IMR-90 (cell line): ENCODE results near the gene GRM5. TPM values are rescaled to one million over a fixed set of nuclear protein-coding genes. Genes with fewer than 3 reads are reported as not detected.

Source experiments
- ATAC-seq: fragments of 200-7000 bp; cut with Tn5 transposase; 2 replicates; pipeline ENCODE4 v1.9.1; 2020; ENCODE audit warnings: low read depth, mild to moderate bottlenecking, moderate library complexity
- BruUV-seq: library from RNA; stranded (reverse); fragments of 400-500 nt; replicated peaks from 2 replicates; lab custom pipeline; 2021; lab: Mats Ljungman, UMichigan
- CTCF ChIA-PET: fragments of 300-600 bp; formaldehyde crosslinking; extraction: SDS; loops from one replicate; lab custom pipeline; 2021; ENCODE audit warnings: antibody characterized with exemption; lab: Yijun Ruan, JAX
- POLR2A ChIA-PET: fragments of 300-600 bp; sonication (Branson Sonifier 250); formaldehyde crosslinking; loops from one replicate; lab custom pipeline; 2022; ENCODE audit warnings: antibody characterized with exemption; ENCODE audit not compliant: unreplicated experiment; lab: Charles Lee
- DNase-seq: peaks from one replicate; pipeline ENCODE4 v3.0.0; 2013
- H2AFZ ChIP-seq: replicated peaks from 2 replicates; pipeline ENCODE3; 2013; ENCODE audit warnings: low read length, mild to moderate bottlenecking; ENCODE audit not compliant: poor library complexity
- H2AK5ac ChIP-seq: 2 replicates; pipeline ENCODE4 v1.6.1; 2013; ENCODE audit warnings: low read depth, low read length, inconsistent platforms
- H2AK9ac ChIP-seq: replicated peaks from 2 replicates; pipeline ENCODE3; 2013; ENCODE audit warnings: mild to moderate bottlenecking, low read depth, low read length, moderate library complexity; ENCODE audit not compliant: poor library complexity
- H2BK120ac ChIP-seq: 2 replicates; pipeline ENCODE4 v1.6.1; 2013; ENCODE audit warnings: low read depth, low read length, inconsistent platforms
- H2BK15ac ChIP-seq: 3 replicates; pipeline ENCODE4 v1.6.1; 2013; ENCODE audit warnings: low read depth, low read length, inconsistent platforms
- H2BK20ac ChIP-seq: 2 replicates; pipeline ENCODE4 v1.6.1; 2013; ENCODE audit warnings: low read depth, mild to moderate bottlenecking, inconsistent platforms, low read length, moderate library complexity
- H2BK5ac ChIP-seq: 2 replicates; pipeline ENCODE4 v1.6.1; 2013; ENCODE audit warnings: mild to moderate bottlenecking, low read depth, low read length, inconsistent platforms; ENCODE audit not compliant: poor library complexity, severe bottlenecking
- H3K14ac ChIP-seq: replicated peaks from 2 replicates; pipeline ENCODE4 v1.6.1; 2013; ENCODE audit warnings: low read depth, low read length, inconsistent platforms
- H3K18ac ChIP-seq: 2 replicates; pipeline ENCODE4 v1.6.1; 2013; ENCODE audit warnings: low read depth, low read length, control low read depth
- H3K23ac ChIP-seq: 2 replicates; pipeline ENCODE4 v1.6.1; 2013; ENCODE audit warnings: low read depth, low read length, inconsistent platforms
- H3K27ac ChIP-seq: 2 replicates; pipeline ENCODE4 v1.5.1; 2013; ENCODE audit warnings: mild to moderate bottlenecking, control low read depth, low read length; ENCODE audit not compliant: insufficient read depth
- H3K27me3 ChIP-seq: 2 replicates; pipeline ENCODE4 v1.6.1; 2013; ENCODE audit warnings: low read length; ENCODE audit not compliant: control insufficient read depth, insufficient read depth
- H3K36me3 ChIP-seq: 2 replicates; pipeline ENCODE4 v1.6.1; 2013; ENCODE audit warnings: low read length, mixed read lengths; ENCODE audit not compliant: control insufficient read depth, insufficient read depth
- H3K4ac ChIP-seq: 2 replicates; pipeline ENCODE4 v1.6.1; 2013; ENCODE audit warnings: low read depth, low read length, inconsistent platforms
- H3K4me1 ChIP-seq: 2 replicates; pipeline ENCODE4 v1.6.1; 2013; ENCODE audit warnings: low read length, mixed read lengths; ENCODE audit not compliant: control insufficient read depth, insufficient read depth
- H3K4me2 ChIP-seq: 2 replicates; pipeline ENCODE4 v1.6.1; 2013; ENCODE audit warnings: low read depth, mild to moderate bottlenecking, control low read depth, low read length, moderate library complexity
- H3K4me3 ChIP-seq: 2 replicates; pipeline ENCODE4 v1.5.1; 2013; ENCODE audit warnings: low read depth, mild to moderate bottlenecking, control low read depth, low read length, moderate library complexity; ENCODE audit not compliant: insufficient read depth
- H3K56ac ChIP-seq: 2 replicates; pipeline ENCODE4 v1.6.1; 2013; ENCODE audit warnings: low read length, inconsistent platforms; ENCODE audit not compliant: insufficient read depth; ENCODE audit errors: extremely low read depth
- H3K79me1 ChIP-seq, 2 experiments: 2 replicates each; pipeline ENCODE4 v1.6.1; 2013; ENCODE audit warnings: low read length in 2 of 2, inconsistent platforms in 1 of 2, low read depth in 1 of 2
- H3K9ac ChIP-seq: 2 replicates; pipeline ENCODE4 v1.6.1; 2013; ENCODE audit warnings: low read depth, low read length, control low read depth
- H3K9me1 ChIP-seq: 2 replicates; pipeline ENCODE4 v1.6.1; 2013; ENCODE audit warnings: low read length, inconsistent platforms; ENCODE audit not compliant: insufficient read depth
- H3K9me3 ChIP-seq: 2 replicates; pipeline ENCODE4 v1.6.1; 2013; ENCODE audit warnings: low read length; ENCODE audit not compliant: control insufficient read depth, insufficient read depth
- H4K20me1 ChIP-seq: 2 replicates; pipeline ENCODE4 v1.6.1; 2013; ENCODE audit warnings: low read length, inconsistent platforms; ENCODE audit not compliant: insufficient read depth
- H4K5ac ChIP-seq: 2 replicates; pipeline ENCODE4 v1.6.1; 2013; ENCODE audit warnings: mild to moderate bottlenecking, low read depth, low read length, control low read depth
- H4K8ac ChIP-seq, 2 experiments: 2 replicates each; pipeline ENCODE4 v1.6.1; 2013; ENCODE audit warnings: low read depth in 2 of 2, low read length in 2 of 2, control low read depth in 1 of 2, inconsistent platforms in 1 of 2
- H4K91ac ChIP-seq: 2 replicates; pipeline ENCODE4 v1.6.1; 2013; ENCODE audit warnings: low read depth, low read length, inconsistent platforms; ENCODE audit not compliant: insufficient read depth
- RFX5 ChIP-seq: IDR thresholded peaks from 2 replicates; pipeline ENCODE4 v1.8.0; 2012; ENCODE audit warnings: low read depth, mild to moderate bottlenecking, low read length, moderate library complexity
- WGBS, 2 experiments: methylation state at CpG; one replicate each; pipeline versions ENCODE4 v1.1.5 to v1.1.7; 2013; ENCODE audit warnings: missing lambda C conversion rate in 2 of 2; ENCODE audit not compliant: insufficient read length in 1 of 2; ENCODE audit errors: extremely low coverage in 2 of 2; 5-methylcytosine and 5-hydroxymethylcytosine counted together
- dilution Hi-C: fragments of 300-500 bp; cut with HindIII; formaldehyde crosslinking; loops from one replicate; pipeline ENCODE4 v1.14.3; 2018; ENCODE audit warnings: low sequenced_read_pairs; ENCODE audit not compliant: unreplicated experiment
- in situ Hi-C: fragments of 300-500 bp; cut with MboI; formaldehyde crosslinking; loops from 3 replicates; pipeline ENCODE4 v1.14.3; 2019; ENCODE audit warnings: low sequenced_read_pairs, inconsistent platforms, mixed read lengths
- intact Hi-C: fragments of 100-400 bp; cut with micrococcal nuclease; formaldehyde crosslinking; loops from 2 replicates; pipeline ENCODE4 v1.10.0; 2022
- polyA plus RNA-seq, 3 experiments: library from polyadenylated mRNA; depleted of rRNA; stranded (reverse); fragments of >200 nt; gene quantifications; 2 replicates each; pipeline ENCODE4 v1.2.3, GENCODE V29; 2012; ENCODE audit warnings: low replicate concordance in 1 of 3
- total RNA-seq: library from RNA; depleted of rRNA; stranded (reverse); fragments of >200 nt; gene quantifications from 2 replicates; pipeline ENCODE4 v1.2.3, GENCODE V29; 2012

Gene GRM5
- total and polyA plus RNA-seq, 2 of the 4 experiments (the other 2 are of a cell fraction) = under 0.01 TPM

- Histone ChIP-seq H2BK5ac (no peak overlapping the region), H3K18ac (no peak overlapping the region), H3K9me1 (no peaks in the 10 kb centered on the region), H3K27me3 (no peaks in the 10 kb centered on the region), H2AK9ac (no peak overlapping the region), H2BK15ac (0 out of 3 replicates have a peak overlapping the region, but pooled peaks have one; percentile 54), H2BK120ac (peak overlapping the region; percentile 72; the same call in 1 of the 2 replicates), H2AK5ac (no peak overlapping the region), H3K56ac (no peak overlapping the region), H4K5ac (no peak overlapping the region), H3K36me3 (no peaks in the 10 kb centered on the region), H3K4me3 (no peak overlapping the region), H3K9me3 (no peaks in the 10 kb centered on the region), H3K27ac (no peak overlapping the region), H3K14ac (no peak overlapping the region), H3K4me1 (peaks cover 8% of the 10 kb centered on the region), H3K79me1 (no peaks in the 10 kb centered on the region), H4K20me1 (no peaks in the 10 kb centered on the region), H2AFZ (no peak overlapping the region), H3K23ac (no peak overlapping the region), H3K4me2 (no peak overlapping the region), H3K4ac (no peak overlapping the region), H4K8ac (no peak overlapping the region), H4K91ac (no peak overlapping the region), H2BK20ac (peak overlapping the region; percentile 62; the same call in 1 of the 2 replicates), H3K9ac (no peak overlapping the region)
- WGBS, 2 experiments = no CpG with 5 or more reads among the region's 1 CpG
- DNase-seq (no peak), ATAC-seq (no peak)
- intact Hi-C loops (no loop called here), dilution Hi-C loops (loop anchor here (25.0 kb wide), 1 partner anchor 521 kb away; no protein-coding TSS in a partner anchor), in situ Hi-C loops (loop anchor here (25.0 kb wide), 2 partner anchors 221 to 521 kb away; no protein-coding TSS in a partner anchor)
- CTCF ChIA-PET = no interaction called here
- POLR2A ChIA-PET = no interaction called here
- TF ChIP-seq RFX5 = no peak
- no TSS peak for BruUV-seq
These were observed 532.8 kb downstream of the GRM5 start for GRCh38 chr11:88533001-88533400.
